Activated T-helper 1 cell treated with anti-CD3 and anti-CD28 coated beads, Interleukin-12 subunit alpha, Interleukin-12 subunit beta, Interleukin-2, Interleukin-4 antibody, amounts not matched to agents 30 ng/mL and 10 ng/mL and 1 ng/mL, durations not matched to agents 14 hours and 24 hours and 36 hours (primary cell): ENCODE data around the gene HMGCS2. TPM values are rescaled to one million over a fixed set of nuclear protein-coding genes. Genes with fewer than 3 reads are reported as not detected.

ENCODE experiments used
- DNase-seq: peaks from one replicate; pipeline ENCODE4 v3.0.0; 2021; ENCODE audit warnings: low spot score
- H3K27ac Mint-ChIP-seq: one replicate; pipeline ENCODE4 v1.8.0; 2021; ENCODE audit warnings: mild to moderate bottlenecking, mixed read lengths
- H3K27me3 Mint-ChIP-seq: one replicate; pipeline ENCODE4 v1.8.0; 2022; ENCODE audit warnings: mild to moderate bottlenecking, moderate library complexity, mixed read lengths; ENCODE audit not compliant: insufficient read depth
- H3K36me3 Mint-ChIP-seq: one replicate; pipeline ENCODE4 v1.8.0; 2021; ENCODE audit warnings: low read depth, mixed read lengths
- H3K4me1 Mint-ChIP-seq: one replicate; pipeline ENCODE4 v1.8.0; 2021; ENCODE audit warnings: low read depth, mixed read lengths
- H3K4me3 Mint-ChIP-seq: one replicate; pipeline ENCODE4 v1.8.0; 2021; ENCODE audit warnings: mild to moderate bottlenecking, moderate library complexity, mixed read lengths
- H3K9me3 Mint-ChIP-seq: one replicate; pipeline ENCODE4 v1.8.0; 2021; ENCODE audit warnings: mixed read lengths
- intact Hi-C: fragments of 100-400 bp; cut with micrococcal nuclease; formaldehyde crosslinking; loops from one replicate; pipeline ENCODE4 v1.15.1; 2024
- total RNA-seq: library from RNA; stranded (reverse); gene quantifications from 2 replicates; pipeline ENCODE4 v1.2.3, GENCODE V29; 2022

HMGCS2 gene
- total RNA-seq, 1 donor from 2014 or later: not detected

GRCh38 chr1:119771016-119771415 lies 2.3 kb upstream of the HMGCS2 start:
- no peak overlapping the region for H3K4me3 Mint-ChIP-seq
- H3K36me3 Mint-ChIP-seq: peaks cover 3% of the 10 kb centered on the region
- H3K27ac Mint-ChIP-seq: no peak overlapping the region
- no peaks in the 10 kb centered on the region for H3K9me3 Mint-ChIP-seq
- H3K4me1 Mint-ChIP-seq: no peaks in the 10 kb centered on the region
- intact Hi-C loops: no loop called here
- peaks cover 27% of the 10 kb centered on the region for H3K27me3 Mint-ChIP-seq
- DNase-seq: no peak

GRCh38 chr1:119767486-119767885 lies 1.2 kb downstream of the HMGCS2 start:
- intact Hi-C loops: no loop called here
- H3K36me3 Mint-ChIP-seq: no peaks in the 10 kb centered on the region
- H3K4me3 Mint-ChIP-seq: no peak overlapping the region
- no peaks in the 10 kb centered on the region for H3K9me3 Mint-ChIP-seq
- no peak overlapping the region for H3K27ac Mint-ChIP-seq
- DNase-seq: no peak
- H3K27me3 Mint-ChIP-seq: peaks cover 26% of the 10 kb centered on the region
- H3K4me1 Mint-ChIP-seq: no peaks in the 10 kb centered on the region

GRCh38 chr1:119766374-119766794 lies 2.3 kb downstream of the HMGCS2 start:
- DNase-seq: no peak
- no peak overlapping the region for H3K4me3 Mint-ChIP-seq
- H3K4me1 Mint-ChIP-seq: no peaks in the 10 kb centered on the region
- H3K27ac Mint-ChIP-seq: no peak overlapping the region
- H3K27me3 Mint-ChIP-seq: peaks cover 23% of the 10 kb centered on the region
- H3K36me3 Mint-ChIP-seq: no peaks in the 10 kb centered on the region
- intact Hi-C loops: no loop called here
- H3K9me3 Mint-ChIP-seq: no peaks in the 10 kb centered on the region

- no peak for DNase-seq
- H3K9me3 Mint-ChIP-seq: no peaks in the 10 kb centered on the region
- H3K27ac Mint-ChIP-seq: no peak overlapping the region
- no peaks in the 10 kb centered on the region for H3K4me1 Mint-ChIP-seq
- no peaks in the 10 kb centered on the region for H3K36me3 Mint-ChIP-seq
- no peak overlapping the region for H3K4me3 Mint-ChIP-seq
- intact Hi-C loops: no loop called here
- peaks cover 29% of the 10 kb centered on the region for H3K27me3 Mint-ChIP-seq
Measured at GRCh38 chr1:119764220-119764619, 4.5 kb downstream of the HMGCS2 start.

- Mint-ChIP-seq H3K4me3 (no peak overlapping the region), H3K27me3 (peaks cover 24% of the 10 kb centered on the region), H3K27ac (no peak overlapping the region), H3K9me3 (no peaks in the 10 kb centered on the region), H3K4me1 (peaks cover 7% of the 10 kb centered on the region), H3K36me3 (no peaks in the 10 kb centered on the region)
- DNase-seq: no peak
- intact Hi-C loops: no loop called here
Measured at GRCh38 chr1:119762953-119763352, 5.8 kb downstream of the HMGCS2 start.

- Mint-ChIP-seq H3K27me3 (peaks cover 29% of the 10 kb centered on the region), H3K27ac (no peak overlapping the region), H3K9me3 (no peaks in the 10 kb centered on the region), H3K4me1 (peaks cover 12% of the 10 kb centered on the region), H3K36me3 (no peaks in the 10 kb centered on the region), H3K4me3 (no peak overlapping the region)
- intact Hi-C loops: no loop called here
- DNase-seq: no peak
Measured at GRCh38 chr1:119762409-119762808, 6.3 kb downstream of the HMGCS2 start.

- no peak for DNase-seq
- H3K27ac Mint-ChIP-seq: no peak overlapping the region
- peaks cover 18% of the 10 kb centered on the region for H3K4me1 Mint-ChIP-seq
- no peaks in the 10 kb centered on the region for H3K36me3 Mint-ChIP-seq
- no peaks in the 10 kb centered on the region for H3K9me3 Mint-ChIP-seq
- H3K27me3 Mint-ChIP-seq: peaks cover 36% of the 10 kb centered on the region
- intact Hi-C loops: no loop called here
- H3K4me3 Mint-ChIP-seq: no peak overlapping the region
Measured at GRCh38 chr1:119758584-119758983, 10.1 kb downstream of the HMGCS2 start.

- no peak for DNase-seq
- intact Hi-C loops: no loop called here
- Mint-ChIP-seq H3K27me3 (peaks cover 37% of the 10 kb centered on the region), H3K9me3 (no peaks in the 10 kb centered on the region), H3K36me3 (peaks cover 3% of the 10 kb centered on the region), H3K4me1 (peaks cover 23% of the 10 kb centered on the region), H3K4me3 (no peak overlapping the region), H3K27ac (no peak overlapping the region)
Measured at GRCh38 chr1:119752592-119752991, 16.1 kb downstream of the HMGCS2 start.

GRCh38 chr1:119748040-119748439 lies 20.7 kb downstream of the HMGCS2 start:
- no peaks in the 10 kb centered on the region for H3K9me3 Mint-ChIP-seq
- H3K27me3 Mint-ChIP-seq: peaks cover 18% of the 10 kb centered on the region
- intact Hi-C loops: loop anchor here (5.0 to 10.0 kb wide), 2 partner anchors 34 to 137 kb away; no protein-coding TSS in a partner anchor
- H3K4me3 Mint-ChIP-seq: no peak overlapping the region
- DNase-seq: no peak
- peaks cover 7% of the 10 kb centered on the region for H3K36me3 Mint-ChIP-seq
- H3K27ac Mint-ChIP-seq: no peak overlapping the region
- H3K4me1 Mint-ChIP-seq: peaks cover 40% of the 10 kb centered on the region

GRCh38 chr1:119747451-119747850 lies 21.3 kb downstream of the HMGCS2 start:
- H3K4me3 Mint-ChIP-seq: no peak overlapping the region
- peaks cover 6% of the 10 kb centered on the region for H3K36me3 Mint-ChIP-seq
- H3K27me3 Mint-ChIP-seq: peaks cover 18% of the 10 kb centered on the region
- no peaks in the 10 kb centered on the region for H3K9me3 Mint-ChIP-seq
- DNase-seq: no peak
- intact Hi-C loops: loop anchor here (5.0 to 10.0 kb wide), 2 partner anchors 35 to 137 kb away; no protein-coding TSS in a partner anchor
- peaks cover 38% of the 10 kb centered on the region for H3K4me1 Mint-ChIP-seq
- H3K27ac Mint-ChIP-seq: no peak overlapping the region

GRCh38 chr1:119745034-119745433 lies 23.7 kb downstream of the HMGCS2 start:
- peaks cover 9% of the 10 kb centered on the region for H3K36me3 Mint-ChIP-seq

GRCh38 chr1:119744598-119744942 lies 24.1 kb downstream of the HMGCS2 start:
- Mint-ChIP-seq H3K4me3 (no peak overlapping the region), H3K36me3 (peaks cover 9% of the 10 kb centered on the region), H3K9me3 (no peaks in the 10 kb centered on the region), H3K27me3 (peaks cover 3% of the 10 kb centered on the region), H3K27ac (no peak overlapping the region), H3K4me1 (peaks cover 27% of the 10 kb centered on the region)
- no peak for DNase-seq
- intact Hi-C loops: loop anchor here (1.0 to 10.0 kb wide), 3 partner anchors 64 to 140 kb away; no protein-coding TSS in a partner anchor

More at GRCh38 chr1:119745034-119745433, 23.7 kb downstream of the HMGCS2 start:
- Mint-ChIP-seq H3K27me3 (peaks cover 8% of the 10 kb centered on the region), H3K27ac (no peak overlapping the region), H3K4me1 (peaks cover 32% of the 10 kb centered on the region), H3K9me3 (no peaks in the 10 kb centered on the region), H3K4me3 (no peak overlapping the region)
- DNase-seq: no peak
- intact Hi-C loops: loop anchor here (2.0 to 10.0 kb wide), 3 partner anchors 37 to 140 kb away; no protein-coding TSS in a partner anchor

GRCh38 chr1:119743776-119744597 lies 24.7 kb downstream of the HMGCS2 start:
- H3K9me3 Mint-ChIP-seq: no peaks in the 10 kb centered on the region
- intact Hi-C loops: loop anchor here (1.0 to 10.0 kb wide), 3 partner anchors 65 to 141 kb away; no protein-coding TSS in a partner anchor
- peaks cover 9% of the 10 kb centered on the region for H3K36me3 Mint-ChIP-seq
- H3K27me3 Mint-ChIP-seq: no peaks in the 10 kb centered on the region
- no peak overlapping the region for H3K27ac Mint-ChIP-seq
- peak; percentile 21 for DNase-seq
- H3K4me1 Mint-ChIP-seq: peaks cover 25% of the 10 kb centered on the region
- H3K4me3 Mint-ChIP-seq: no peak overlapping the region
